SU-DHL-6 (cell line): ENCODE measurements around the gene SLC22A15.

Experiments used
- H2AFZ ChIP-seq: fragments of 200-600 bp; sonication (generic); 2 replicates; pipeline ENCODE4 v1.6.1; 2014; ENCODE audit warnings: low read depth, mild to moderate bottlenecking, moderate library complexity, mixed read lengths, antibody characterized with exemption, low read length; ENCODE audit not compliant: severe bottlenecking
- H3F3A ChIP-seq: fragments of 200-600 bp; shearing (Covaris generic); 2 replicates; pipeline ENCODE4 v1.6.0; 2016; ENCODE audit warnings: antibody characterized with exemption, mild to moderate bottlenecking; ENCODE audit not compliant: insufficient read depth
- H3K27ac ChIP-seq: fragments of 200-600 bp; sonication (generic); 2 replicates; pipeline ENCODE4 v1.5.1; 2016; ENCODE audit warnings: low read depth, mild to moderate bottlenecking, low read length, moderate library complexity, mixed read lengths
- H3K27me3 ChIP-seq: fragments of 200-600 bp; sonication (generic), shearing (Covaris generic); 2 replicates; pipeline ENCODE4 v1.6.0; 2014; ENCODE audit warnings: mild to moderate bottlenecking, low read length
- H3K36me3 ChIP-seq: fragments of 200-600 bp; sonication (generic); 2 replicates; pipeline ENCODE4 v1.6.1; 2014; ENCODE audit warnings: mild to moderate bottlenecking, low read length, mixed read lengths
- H3K4me2 ChIP-seq: fragments of 300-600, 200-600 bp; shearing (Covaris generic), sonication (generic); 2 replicates; pipeline ENCODE4 v1.6.0; 2014; ENCODE audit warnings: low read length, low read depth, mild to moderate bottlenecking; ENCODE audit not compliant: poor library complexity, severe bottlenecking
- H3K4me3 ChIP-seq: fragments of 200-600 bp; sonication (generic); 2 replicates; pipeline ENCODE4 v1.5.1; 2014; ENCODE audit warnings: antibody characterized with exemption, low read length, mild to moderate bottlenecking, mixed read lengths; ENCODE audit not compliant: insufficient read depth, poor library complexity, severe bottlenecking
- H3K79me2 ChIP-seq: fragments of 200-600 bp; sonication (generic); 2 replicates; pipeline ENCODE4 v1.6.1; 2014; ENCODE audit warnings: mild to moderate bottlenecking, low read length, moderate library complexity; ENCODE audit not compliant: insufficient read depth
- H3K9ac ChIP-seq: fragments of 200-600 bp; sonication (generic); 2 replicates; pipeline ENCODE4 v1.7.0; 2014; ENCODE audit warnings: mild to moderate bottlenecking, low read length
- H3K9me2 ChIP-seq: fragments of 200-600 bp; sonication (generic); replicated peaks from 2 replicates; pipeline ENCODE4 v1.6.1; 2014; ENCODE audit warnings: low read length; ENCODE audit not compliant: insufficient read depth
- H3K9me3 ChIP-seq: fragments of 200-600 bp; sonication (generic); 2 replicates; pipeline ENCODE4 v1.6.1; 2014; ENCODE audit warnings: low read length, mixed read lengths; ENCODE audit not compliant: insufficient read depth
- H4K20me1 ChIP-seq: fragments of 200-600 bp; sonication (generic); 2 replicates; pipeline ENCODE4 v1.6.1; 2014; ENCODE audit warnings: low read depth, mild to moderate bottlenecking, antibody characterized with exemption, low read length, moderate library complexity, mixed read lengths
- CTCF ChIP-seq: fragments of 200-600 bp; sonication (generic); IDR thresholded peaks from one replicate; pipeline ENCODE4 v1.5.1; 2017; ENCODE audit warnings: antibody characterized with exemption, mild to moderate bottlenecking, low read length, moderate library complexity; ENCODE audit not compliant: insufficient read depth, poor library complexity, severe bottlenecking
- EZH2phosphoT487 ChIP-seq: fragments of 200-600 bp; sonication (generic), shearing (Covaris generic); conservative IDR thresholded peaks from 2 replicates; pipeline ENCODE4 v1.6.1; 2018; ENCODE audit warnings: mild to moderate bottlenecking, antibody characterized with exemption, low read length, moderate library complexity, mixed read lengths

Gene SLC22A15

GRCh38 chr1:115976062-115976920, at the start of gene SLC22A15:
Gene SLC22A15 (plus strand): TSS chr1:115976513. CDS start chr1:115976628, 115 bp downstream.
- no peak within 1 kb of the TSS for H3K27ac ChIP-seq
- peak within 1 kb of the TSS; percentile 22 for H3K4me3 ChIP-seq
- no peaks in the 10 kb centered on the region for H4K20me1 ChIP-seq
- TF ChIP-seq EZH2phosphoT487, result no peak
- TF ChIP-seq CTCF, result no peak
- H3K27me3 ChIP-seq, result no peaks in the 10 kb centered on the region
- no peak within 1 kb of the TSS for H2AFZ ChIP-seq
- no peaks in the 10 kb centered on the region for H3K79me2 ChIP-seq
- no peaks in the 10 kb centered on the region for H3K9me3 ChIP-seq
- H3K4me2 ChIP-seq, result peak within 1 kb of the TSS; percentile 34
- no peaks in the 10 kb centered on the region for H3K9me2 ChIP-seq
- H3F3A ChIP-seq, result no peaks in the 10 kb centered on the region
- H3K36me3 ChIP-seq, result no peaks in the 10 kb centered on the region
- H3K9ac ChIP-seq, result no peak within 1 kb of the TSS

- Histone ChIP-seq H3K9me2 (no peaks in the 10 kb centered on the region), H3K4me2 (no peak overlapping the region), H3K9ac (no peak overlapping the region), H3K27ac (no peak overlapping the region), H2AFZ (no peak overlapping the region), H3F3A (no peaks in the 10 kb centered on the region), H4K20me1 (no peaks in the 10 kb centered on the region), H3K36me3 (no peaks in the 10 kb centered on the region), H3K4me3 (no peak overlapping the region), H3K79me2 (no peaks in the 10 kb centered on the region), H3K9me3 (no peaks in the 10 kb centered on the region), H3K27me3 (no peaks in the 10 kb centered on the region)
- no peak for TF ChIP-seq CTCF
- no peak for TF ChIP-seq EZH2phosphoT487
Measured at GRCh38 chr1:115927971-115928370, 48.3 kb upstream of the SLC22A15 start.

- H3K9me3 ChIP-seq, result no peaks in the 10 kb centered on the region
- no peaks in the 10 kb centered on the region for H3K36me3 ChIP-seq
- no peak overlapping the region for H2AFZ ChIP-seq
- no peak overlapping the region for H3K4me2 ChIP-seq
- H3K4me3 ChIP-seq, result no peak overlapping the region
- no peak overlapping the region for H3K27ac ChIP-seq
- TF ChIP-seq CTCF (no peak), EZH2phosphoT487 (no peak)
- no peaks in the 10 kb centered on the region for H4K20me1 ChIP-seq
- no peaks in the 10 kb centered on the region for H3K27me3 ChIP-seq
- no peak overlapping the region for H3K9ac ChIP-seq
- H3K79me2 ChIP-seq, result no peaks in the 10 kb centered on the region
- no peaks in the 10 kb centered on the region for H3K9me2 ChIP-seq
- H3F3A ChIP-seq, result no peaks in the 10 kb centered on the region
Measured at GRCh38 chr1:115929881-115930280, 46.4 kb upstream of the SLC22A15 start.
